HEK293 (cell line): ENCODE data around the gene KRAS.
A peak's percentile ranks its signal among the peaks of the same experiment; 100 is the strongest.

ENCODE experiments used
- CTCF ChIA-PET: fragments of 350-600 bp; formaldehyde crosslinking; extraction: SDS; loops from one replicate; lab custom pipeline; 2021; ENCODE audit warnings: antibody characterized with exemption; lab: Yijun Ruan, JAX
- POLR2A ChIA-PET: fragments of 300-600 bp; formaldehyde crosslinking; extraction: SDS; loops from one replicate; lab custom pipeline; 2020; ENCODE audit warnings: antibody characterized with exemption, inconsistent platforms; lab: Yijun Ruan, JAX
- H3K27ac ChIP-seq: fragments of 200-500 bp; sonication (Bioruptor generic); 2 replicates; pipeline ENCODE4 v1.5.1; 2014; ENCODE audit warnings: low read depth, low read length, control low read depth, inconsistent platforms; ENCODE audit errors: extremely low read depth
- H3K36me3 ChIP-seq, 2 experiments: fragments of 200-500 bp in 1 of 2; sonication (Bioruptor generic) in 1 of 2; 1 replicate in 1 of 2; 2 replicates in 1 of 2; pipeline ENCODE4 v1.5.1; 2014 to 2017; ENCODE audit warnings: inconsistent platforms in 2 of 2, low read length in 2 of 2; ENCODE audit not compliant: control insufficient read depth in 2 of 2, insufficient read depth in 1 of 2
- H3K4me1 ChIP-seq: fragments of 200-500 bp; sonication (Bioruptor generic); 2 replicates; pipeline ENCODE4 v1.5.1; 2014; ENCODE audit warnings: mild to moderate bottlenecking, low read length, inconsistent platforms; ENCODE audit not compliant: control insufficient read depth, insufficient read depth
- H3K4me3 ChIP-seq: 2 replicates; pipeline ENCODE4 v1.5.1; 2011; ENCODE audit warnings: low read depth, mild to moderate bottlenecking, control low read depth, low read length, moderate library complexity
- H3K9me3 ChIP-seq: fragments of 200-500 bp; sonication (Bioruptor generic); 2 replicates; pipeline ENCODE4 v1.5.1; 2014; ENCODE audit warnings: low read depth, low read length, inconsistent platforms; ENCODE audit not compliant: control insufficient read depth, insufficient read depth
- GLIS1 ChIP-seq: fragments of 450-650 bp; formaldehyde crosslinking; IDR thresholded peaks from 2 replicates; pipeline ENCODE4 v1.5.1; 2016; ENCODE audit warnings: missing biosample characterization, missing genetic modification characterization
- KLF9 ChIP-seq: fragments of 450-650 bp; formaldehyde crosslinking; IDR thresholded peaks from 2 replicates; pipeline ENCODE4 v1.5.1; 2016; ENCODE audit warnings: missing biosample characterization, missing genetic modification characterization, low read depth
- ZBTB20 ChIP-seq: fragments of 450-650 bp; formaldehyde crosslinking; IDR thresholded peaks from 2 replicates; pipeline ENCODE4 v1.5.1; 2016; ENCODE audit warnings: missing biosample characterization, missing genetic modification characterization
- ZFP37 ChIP-seq: fragments of 450-650 bp; formaldehyde crosslinking; IDR thresholded peaks from 2 replicates; pipeline ENCODE4 v1.5.1; 2016; ENCODE audit warnings: missing biosample characterization, missing genetic modification characterization
- ZNF138 ChIP-seq: fragments of 450-650 bp; formaldehyde crosslinking; IDR thresholded peaks from 2 replicates; pipeline ENCODE4 v1.5.1; 2016; ENCODE audit warnings: missing biosample characterization, missing genetic modification characterization, borderline replicate concordance
- ZNF155 ChIP-seq: fragments of 450-650 bp; formaldehyde crosslinking; IDR thresholded peaks from 2 replicates; pipeline ENCODE4 v1.5.1; 2016; ENCODE audit warnings: missing biosample characterization, missing genetic modification characterization
- ZNF184 ChIP-seq: fragments of 450-650 bp; IDR thresholded peaks from 2 replicates; pipeline ENCODE4 v1.5.1; 2018; ENCODE audit warnings: missing biosample characterization, mild to moderate bottlenecking, missing genetic modification characterization
- ZNF335 ChIP-seq: fragments of 450-650 bp; formaldehyde crosslinking; conservative IDR thresholded peaks from 2 replicates; pipeline ENCODE4 v1.5.1; 2016; ENCODE audit warnings: missing biosample characterization, missing genetic modification characterization
- ZNF341 ChIP-seq: fragments of 450-650 bp; formaldehyde crosslinking; IDR thresholded peaks from 2 replicates; pipeline ENCODE4; 2016; ENCODE audit warnings: low read depth, missing biosample characterization, missing genetic modification characterization
- ZNF366 ChIP-seq: fragments of 450-650 bp; formaldehyde crosslinking; conservative IDR thresholded peaks from 2 replicates; pipeline ENCODE4 v1.5.1; 2016; ENCODE audit warnings: missing biosample characterization, missing genetic modification characterization
- TF ChIP-seq, protein P1 (sequence below): fragments of 450-650 bp; formaldehyde crosslinking; IDR thresholded peaks from 2 replicates; pipeline ENCODE4 v1.5.1; 2017; ENCODE audit warnings: missing biosample characterization, missing genetic modification characterization
- TF ChIP-seq, protein P2 (sequence below): fragments of 450-650 bp; formaldehyde crosslinking; optimal IDR thresholded peaks from 2 replicates; pipeline ENCODE3; 2016; ENCODE audit warnings: missing biosample characterization, mild to moderate bottlenecking, missing genetic modification characterization
- TF ChIP-seq, protein P3 (sequence below): fragments of 450-650 bp; formaldehyde crosslinking; IDR thresholded peaks from 2 replicates; pipeline ENCODE4 v1.5.1; 2016; ENCODE audit warnings: missing biosample characterization, missing genetic modification characterization, borderline replicate concordance
- TF ChIP-seq, protein P4 (sequence below): fragments of 450-650 bp; formaldehyde crosslinking; IDR thresholded peaks from 2 replicates; pipeline ENCODE4 v1.5.1; 2017; ENCODE audit warnings: missing biosample characterization, missing genetic modification characterization
- TF ChIP-seq, protein P5 (sequence below): fragments of 450-650 bp; formaldehyde crosslinking; IDR thresholded peaks from 2 replicates; pipeline ENCODE4 v1.5.1; 2017; ENCODE audit warnings: missing biosample characterization, mild to moderate bottlenecking, missing genetic modification characterization, moderate library complexity
- TF ChIP-seq, protein P6 (sequence below): fragments of 450-650 bp; formaldehyde crosslinking; IDR thresholded peaks from 2 replicates; pipeline ENCODE4 v1.5.1; 2016; ENCODE audit warnings: missing biosample characterization, missing genetic modification characterization
- TF ChIP-seq, protein P7 (sequence below): fragments of 450-650 bp; formaldehyde crosslinking; IDR thresholded peaks from 2 replicates; pipeline ENCODE4 v1.5.1; 2017; ENCODE audit warnings: missing biosample characterization, missing genetic modification characterization
- TF ChIP-seq, protein P8 (sequence below): fragments of 450-650 bp; formaldehyde crosslinking; IDR thresholded peaks from 2 replicates; pipeline ENCODE4 v1.5.1; 2016; ENCODE audit warnings: missing biosample characterization, missing genetic modification characterization

The KRAS gene

DNA sequence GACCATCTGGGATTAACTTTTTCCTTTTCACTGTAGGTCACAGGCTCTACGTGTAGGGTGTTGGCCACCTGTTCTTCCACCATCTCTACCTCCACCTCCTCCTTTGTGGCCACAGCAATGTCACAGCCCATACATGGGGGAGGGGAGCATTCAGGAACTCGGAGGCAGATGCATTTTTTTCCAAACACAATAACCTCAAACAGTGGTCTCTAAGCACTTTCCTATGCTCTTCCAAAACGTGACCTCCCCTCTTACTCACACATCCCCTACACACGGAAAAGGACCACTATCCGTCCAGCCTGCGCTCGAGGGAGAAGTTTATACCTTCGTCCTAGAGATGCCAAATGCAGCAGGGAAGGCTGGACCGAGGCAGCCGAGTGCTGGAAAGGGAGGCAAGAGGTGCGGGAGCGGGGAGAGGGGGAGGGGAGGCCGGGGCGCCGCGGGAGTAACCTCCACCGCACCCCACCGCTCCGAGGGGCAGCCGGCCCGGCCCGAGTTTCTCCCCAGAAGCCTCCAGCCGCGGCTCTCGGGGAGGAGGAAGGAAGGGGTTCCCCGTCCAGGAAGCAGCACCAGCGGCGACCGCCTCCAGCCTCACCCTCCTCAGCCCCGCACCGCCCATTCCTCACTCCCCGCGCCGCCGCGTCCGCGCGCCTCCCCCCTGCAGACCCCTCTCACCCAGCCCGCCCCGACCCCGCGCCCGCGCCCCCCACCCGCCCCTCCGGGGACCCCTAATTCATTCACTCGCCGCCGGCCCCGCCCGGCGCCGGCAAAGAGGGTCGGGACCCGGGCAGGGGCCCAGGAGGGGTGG, 594 bp downstream of the KRAS start:
- H3K4me1 ChIP-seq = peaks cover 5% of the 10 kb centered on the region; the same call in 1 of the 2 replicates
- H3K4me3 ChIP-seq = peak overlapping the region; percentile 95
- CTCF ChIA-PET = interaction anchor here (0.6 to 1.0 kb wide), 2 partner anchors 9 to 67 kb away, joined by 3 to 4 read pairs; no protein-coding TSS in a partner anchor
- H3K36me3 ChIP-seq = peaks cover 4 to 5% of the 10 kb centered on the region in 2 experiments; a peak in 2 of 3 replicates
- no peaks in the 10 kb centered on the region for H3K9me3 ChIP-seq
- POLR2A ChIA-PET = interaction anchor here (0.7 to 1.4 kb wide), 3 partner anchors 16 to 71 kb away, joined by 3 to 4 read pairs (median 4); no protein-coding TSS in a partner anchor
- H3K27ac ChIP-seq = peak overlapping the region; percentile 83; the same call in 1 of the 2 replicates
- TF ChIP-seq, protein P1, sequence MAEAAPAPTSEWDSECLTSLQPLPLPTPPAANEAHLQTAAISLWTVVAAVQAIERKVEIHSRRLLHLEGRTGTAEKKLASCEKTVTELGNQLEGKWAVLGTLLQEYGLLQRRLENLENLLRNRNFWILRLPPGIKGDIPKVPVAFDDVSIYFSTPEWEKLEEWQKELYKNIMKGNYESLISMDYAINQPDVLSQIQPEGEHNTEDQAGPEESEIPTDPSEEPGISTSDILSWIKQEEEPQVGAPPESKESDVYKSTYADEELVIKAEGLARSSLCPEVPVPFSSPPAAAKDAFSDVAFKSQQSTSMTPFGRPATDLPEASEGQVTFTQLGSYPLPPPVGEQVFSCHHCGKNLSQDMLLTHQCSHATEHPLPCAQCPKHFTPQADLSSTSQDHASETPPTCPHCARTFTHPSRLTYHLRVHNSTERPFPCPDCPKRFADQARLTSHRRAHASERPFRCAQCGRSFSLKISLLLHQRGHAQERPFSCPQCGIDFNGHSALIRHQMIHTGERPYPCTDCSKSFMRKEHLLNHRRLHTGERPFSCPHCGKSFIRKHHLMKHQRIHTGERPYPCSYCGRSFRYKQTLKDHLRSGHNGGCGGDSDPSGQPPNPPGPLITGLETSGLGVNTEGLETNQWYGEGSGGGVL = peak; percentile 53; the same call in 1 of the 2 replicates
- TF ChIP-seq ZNF366 (tag by site-specific recombination) (peak; percentile 43), ZNF335 (peak; percentile 53; the same call in 1 of the 2 replicates), KLF9 (no peak), ZFP37 (tag by site-specific recombination) (peak; percentile 33; the same call in 1 of the 2 replicates), ZBTB20 (tag by site-specific recombination) (peak; percentile 70; the same call in 1 of the 2 replicates), GLIS1 (peak; percentile 55), ZNF184 (tag by site-specific recombination) (no peak), ZNF155 (tag by site-specific recombination) (no peak), ZNF138 (0 out of 2 replicates have a peak, but pooled peaks have one; percentile 5), ZNF341 (peak; percentile 65)
- TF ChIP-seq, protein P2, sequence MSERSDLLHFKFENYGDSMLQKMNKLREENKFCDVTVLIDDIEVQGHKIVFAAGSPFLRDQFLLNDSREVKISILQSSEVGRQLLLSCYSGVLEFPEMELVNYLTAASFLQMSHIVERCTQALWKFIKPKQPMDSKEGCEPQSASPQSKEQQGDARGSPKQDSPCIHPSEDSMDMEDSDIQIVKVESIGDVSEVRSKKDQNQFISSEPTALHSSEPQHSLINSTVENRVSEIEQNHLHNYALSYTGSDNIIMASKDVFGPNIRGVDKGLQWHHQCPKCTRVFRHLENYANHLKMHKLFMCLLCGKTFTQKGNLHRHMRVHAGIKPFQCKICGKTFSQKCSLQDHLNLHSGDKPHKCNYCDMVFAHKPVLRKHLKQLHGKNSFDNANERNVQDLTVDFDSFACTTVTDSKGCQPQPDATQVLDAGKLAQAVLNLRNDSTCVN = peak; percentile 44
- TF ChIP-seq, protein P3, sequence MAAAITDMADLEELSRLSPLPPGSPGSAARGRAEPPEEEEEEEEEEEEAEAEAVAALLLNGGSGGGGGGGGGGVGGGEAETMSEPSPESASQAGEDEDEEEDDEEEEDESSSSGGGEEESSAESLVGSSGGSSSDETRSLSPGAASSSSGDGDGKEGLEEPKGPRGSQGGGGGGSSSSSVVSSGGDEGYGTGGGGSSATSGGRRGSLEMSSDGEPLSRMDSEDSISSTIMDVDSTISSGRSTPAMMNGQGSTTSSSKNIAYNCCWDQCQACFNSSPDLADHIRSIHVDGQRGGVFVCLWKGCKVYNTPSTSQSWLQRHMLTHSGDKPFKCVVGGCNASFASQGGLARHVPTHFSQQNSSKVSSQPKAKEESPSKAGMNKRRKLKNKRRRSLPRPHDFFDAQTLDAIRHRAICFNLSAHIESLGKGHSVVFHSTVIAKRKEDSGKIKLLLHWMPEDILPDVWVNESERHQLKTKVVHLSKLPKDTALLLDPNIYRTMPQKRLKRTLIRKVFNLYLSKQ (tag by site-specific recombination) = no peak
- TF ChIP-seq, protein P4, sequence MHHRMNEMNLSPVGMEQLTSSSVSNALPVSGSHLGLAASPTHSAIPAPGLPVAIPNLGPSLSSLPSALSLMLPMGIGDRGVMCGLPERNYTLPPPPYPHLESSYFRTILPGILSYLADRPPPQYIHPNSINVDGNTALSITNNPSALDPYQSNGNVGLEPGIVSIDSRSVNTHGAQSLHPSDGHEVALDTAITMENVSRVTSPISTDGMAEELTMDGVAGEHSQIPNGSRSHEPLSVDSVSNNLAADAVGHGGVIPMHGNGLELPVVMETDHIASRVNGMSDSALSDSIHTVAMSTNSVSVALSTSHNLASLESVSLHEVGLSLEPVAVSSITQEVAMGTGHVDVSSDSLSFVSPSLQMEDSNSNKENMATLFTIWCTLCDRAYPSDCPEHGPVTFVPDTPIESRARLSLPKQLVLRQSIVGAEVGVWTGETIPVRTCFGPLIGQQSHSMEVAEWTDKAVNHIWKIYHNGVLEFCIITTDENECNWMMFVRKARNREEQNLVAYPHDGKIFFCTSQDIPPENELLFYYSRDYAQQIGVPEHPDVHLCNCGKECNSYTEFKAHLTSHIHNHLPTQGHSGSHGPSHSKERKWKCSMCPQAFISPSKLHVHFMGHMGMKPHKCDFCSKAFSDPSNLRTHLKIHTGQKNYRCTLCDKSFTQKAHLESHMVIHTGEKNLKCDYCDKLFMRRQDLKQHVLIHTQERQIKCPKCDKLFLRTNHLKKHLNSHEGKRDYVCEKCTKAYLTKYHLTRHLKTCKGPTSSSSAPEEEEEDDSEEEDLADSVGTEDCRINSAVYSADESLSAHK (tag by site-specific recombination) = no peak
- TF ChIP-seq, protein P5, sequence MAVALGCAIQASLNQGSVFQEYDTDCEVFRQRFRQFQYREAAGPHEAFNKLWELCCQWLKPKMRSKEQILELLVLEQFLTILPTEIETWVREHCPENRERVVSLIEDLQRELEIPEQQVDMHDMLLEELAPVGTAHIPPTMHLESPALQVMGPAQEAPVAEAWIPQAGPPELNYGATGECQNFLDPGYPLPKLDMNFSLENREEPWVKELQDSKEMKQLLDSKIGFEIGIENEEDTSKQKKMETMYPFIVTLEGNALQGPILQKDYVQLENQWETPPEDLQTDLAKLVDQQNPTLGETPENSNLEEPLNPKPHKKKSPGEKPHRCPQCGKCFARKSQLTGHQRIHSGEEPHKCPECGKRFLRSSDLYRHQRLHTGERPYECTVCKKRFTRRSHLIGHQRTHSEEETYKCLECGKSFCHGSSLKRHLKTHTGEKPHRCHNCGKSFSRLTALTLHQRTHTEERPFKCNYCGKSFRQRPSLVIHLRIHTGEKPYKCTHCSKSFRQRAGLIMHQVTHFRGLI (tag by site-specific recombination) = no peak
- TF ChIP-seq, protein P6, sequence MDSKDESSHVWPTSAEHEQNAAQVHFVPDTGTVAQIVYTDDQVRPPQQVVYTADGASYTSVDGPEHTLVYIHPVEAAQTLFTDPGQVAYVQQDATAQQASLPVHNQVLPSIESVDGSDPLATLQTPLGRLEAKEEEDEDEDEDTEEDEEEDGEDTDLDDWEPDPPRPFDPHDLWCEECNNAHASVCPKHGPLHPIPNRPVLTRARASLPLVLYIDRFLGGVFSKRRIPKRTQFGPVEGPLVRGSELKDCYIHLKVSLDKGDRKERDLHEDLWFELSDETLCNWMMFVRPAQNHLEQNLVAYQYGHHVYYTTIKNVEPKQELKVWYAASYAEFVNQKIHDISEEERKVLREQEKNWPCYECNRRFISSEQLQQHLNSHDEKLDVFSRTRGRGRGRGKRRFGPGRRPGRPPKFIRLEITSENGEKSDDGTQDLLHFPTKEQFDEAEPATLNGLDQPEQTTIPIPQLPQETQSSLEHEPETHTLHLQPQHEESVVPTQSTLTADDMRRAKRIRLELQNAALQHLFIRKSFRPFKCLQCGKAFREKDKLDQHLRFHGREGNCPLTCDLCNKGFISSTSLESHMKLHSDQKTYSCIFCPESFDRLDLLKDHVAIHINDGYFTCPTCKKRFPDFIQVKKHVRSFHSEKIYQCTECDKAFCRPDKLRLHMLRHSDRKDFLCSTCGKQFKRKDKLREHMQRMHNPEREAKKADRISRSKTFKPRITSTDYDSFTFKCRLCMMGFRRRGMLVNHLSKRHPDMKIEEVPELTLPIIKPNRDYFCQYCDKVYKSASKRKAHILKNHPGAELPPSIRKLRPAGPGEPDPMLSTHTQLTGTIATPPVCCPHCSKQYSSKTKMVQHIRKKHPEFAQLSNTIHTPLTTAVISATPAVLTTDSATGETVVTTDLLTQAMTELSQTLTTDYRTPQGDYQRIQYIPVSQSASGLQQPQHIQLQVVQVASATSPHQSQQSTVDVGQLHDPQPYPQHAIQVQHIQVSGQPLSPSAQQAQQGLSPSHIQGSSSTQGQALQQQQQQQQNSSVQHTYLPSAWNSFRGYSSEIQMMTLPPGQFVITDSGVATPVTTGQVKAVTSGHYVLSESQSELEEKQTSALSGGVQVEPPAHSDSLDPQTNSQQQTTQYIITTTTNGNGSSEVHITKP (tag by site-specific recombination) = peak; percentile 33; the same call in 1 of the 2 replicates
- TF ChIP-seq, protein P7, sequence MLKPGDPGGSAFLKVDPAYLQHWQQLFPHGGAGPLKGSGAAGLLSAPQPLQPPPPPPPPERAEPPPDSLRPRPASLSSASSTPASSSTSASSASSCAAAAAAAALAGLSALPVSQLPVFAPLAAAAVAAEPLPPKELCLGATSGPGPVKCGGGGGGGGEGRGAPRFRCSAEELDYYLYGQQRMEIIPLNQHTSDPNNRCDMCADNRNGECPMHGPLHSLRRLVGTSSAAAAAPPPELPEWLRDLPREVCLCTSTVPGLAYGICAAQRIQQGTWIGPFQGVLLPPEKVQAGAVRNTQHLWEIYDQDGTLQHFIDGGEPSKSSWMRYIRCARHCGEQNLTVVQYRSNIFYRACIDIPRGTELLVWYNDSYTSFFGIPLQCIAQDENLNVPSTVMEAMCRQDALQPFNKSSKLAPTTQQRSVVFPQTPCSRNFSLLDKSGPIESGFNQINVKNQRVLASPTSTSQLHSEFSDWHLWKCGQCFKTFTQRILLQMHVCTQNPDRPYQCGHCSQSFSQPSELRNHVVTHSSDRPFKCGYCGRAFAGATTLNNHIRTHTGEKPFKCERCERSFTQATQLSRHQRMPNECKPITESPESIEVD (tag by site-specific recombination) = no peak
- TF ChIP-seq, protein P8, sequence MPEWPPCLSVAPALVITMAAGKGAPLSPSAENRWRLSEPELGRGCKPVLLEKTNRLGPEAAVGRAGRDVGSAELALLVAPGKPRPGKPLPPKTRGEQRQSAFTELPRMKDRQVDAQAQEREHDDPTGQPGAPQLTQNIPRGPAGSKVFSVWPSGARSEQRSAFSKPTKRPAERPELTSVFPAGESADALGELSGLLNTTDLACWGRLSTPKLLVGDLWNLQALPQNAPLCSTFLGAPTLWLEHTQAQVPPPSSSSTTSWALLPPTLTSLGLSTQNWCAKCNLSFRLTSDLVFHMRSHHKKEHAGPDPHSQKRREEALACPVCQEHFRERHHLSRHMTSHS (tag by site-specific recombination) = no peak
